ENCODE results near the gene SRBD1.
A peak's percentile ranks its signal among the peaks of the same experiment; 100 is the strongest.

SRBD1 gene

GRCh38 chr2:45353879-45354278, 257.2 kb downstream of the SRBD1 start:
- DNase-seq: peak in 1 of 2 experiments; percentile 30

- no peak for DNase-seq
Measured at GRCh38 chr2:45352506-45352905, 258.6 kb downstream of the SRBD1 start.

- no peak for DNase-seq
Measured at GRCh38 chr2:45345331-45346234, 265.5 kb downstream of the SRBD1 start.

GRCh38 chr2:45344502-45344901, 266.6 kb downstream of the SRBD1 start:
- DNase-seq: no peak

- no peak for DNase-seq
Measured at GRCh38 chr2:45344071-45344470, 267.0 kb downstream of the SRBD1 start.

- no peak for DNase-seq
Measured at GRCh38 chr2:45343251-45344017, 267.6 kb downstream of the SRBD1 start.

GRCh38 chr2:45340318-45340717, 270.7 kb downstream of the SRBD1 start:
- DNase-seq: no peak

- DNase-seq: no peak
Measured at GRCh38 chr2:45339253-45339652, 271.8 kb downstream of the SRBD1 start.

Data from SW 1271 (cell line).